ENCODE results near the gene PCLAF. TPM values are rescaled to one million over a fixed set of nuclear protein-coding genes. Genes with fewer than 3 reads are reported as not detected.
"Not testable (repeated sequence)": the region's sequence is repeated elsewhere in the genome, so short reads cannot be mapped to it uniquely, and the experiment has no call there.

Gene PCLAF
- total and polyA plus RNA-seq, 2 of the 4 experiments (the other 2 are of a cell fraction): 12.9 to 60.5 TPM

- H4K5ac ChIP-seq (ENCODE audit: low read depth, low read length); H3K36me3 ChIP-seq (ENCODE audit: control insufficient read depth, insufficient read depth, low read length); in situ Hi-C loops (cut with MboI; ENCODE audit: low sequenced_read_pairs); H3K9ac ChIP-seq (ENCODE audit: low read depth, low read length); BruUV-seq (replicated peaks); H3K23ac ChIP-seq (ENCODE audit: low read depth, low read length); H3K9me3 ChIP-seq (ENCODE audit: control insufficient read depth, insufficient read depth, low read length); H2BK120ac ChIP-seq (ENCODE audit: low read depth, low read length); H2BK20ac ChIP-seq (ENCODE audit: low read depth, low read length); ATAC-seq (ENCODE audit: low read depth); dilution Hi-C loops (cut with HindIII; ENCODE audit: low sequenced_read_pairs, unreplicated experiment); H3K14ac ChIP-seq (replicated peaks; ENCODE audit: low read depth, low read length); H3K18ac ChIP-seq (ENCODE audit: low read depth, low read length); H3K27ac ChIP-seq (ENCODE audit: insufficient read depth, low read length); H3K4me3 ChIP-seq (ENCODE audit: insufficient read depth, low read depth, low read length); POLR2A ChIA-PET (ENCODE audit: unreplicated experiment); H4K8ac ChIP-seq (ENCODE audit: low read depth in 2 of 2, low read length in 2 of 2); H2AK5ac ChIP-seq (ENCODE audit: low read depth, low read length); H3K56ac ChIP-seq (ENCODE audit: extremely low read depth, insufficient read depth, low read length); H2AK9ac ChIP-seq (replicated peaks; ENCODE audit: low read depth, low read length, poor library complexity); H3K27me3 ChIP-seq (ENCODE audit: control insufficient read depth, insufficient read depth, low read length); H4K91ac ChIP-seq (ENCODE audit: insufficient read depth, low read depth, low read length); H3K9me1 ChIP-seq (ENCODE audit: insufficient read depth, low read length); H3K4ac ChIP-seq (ENCODE audit: low read depth, low read length); H2BK5ac ChIP-seq (ENCODE audit: low read depth, low read length, poor library complexity, severe bottlenecking); H2AFZ ChIP-seq (replicated peaks; ENCODE audit: low read length, poor library complexity); H2BK15ac ChIP-seq (ENCODE audit: low read depth, low read length); H3K4me2 ChIP-seq (ENCODE audit: low read depth, low read length); DNase-seq: not testable (repeated sequence)
- Histone ChIP-seq H3K4me1 (ENCODE audit: control insufficient read depth, insufficient read depth, low read length) (peaks cover 11% of the 10 kb centered on the region), H3K79me1 (ENCODE audit: low read depth in 1 of 2, low read length in 2 of 2) (peaks cover 20 to 57% of the 10 kb centered on the region in 2 experiments), H4K20me1 (ENCODE audit: insufficient read depth, low read length) (peaks cover 18% of the 10 kb centered on the region; the same call in 1 of the 2 replicates)
- CTCF ChIA-PET: interaction anchor here (0.6 kb wide), 1 partner anchor 277 kb away, joined by 5 read pairs; no protein-coding TSS in a partner anchor
- 100% methylated on average over 1 of the region's 6 CpGs; no CpG with 5 or more reads in 1 of the 2 experiments for WGBS, 2 experiments (ENCODE audit: extremely low coverage in 2 of 2, insufficient read length in 1 of 2)
- intact Hi-C loops (cut with micrococcal nuclease): loop anchor here (5.0 to 10.0 kb wide), 2 partner anchors 34 to 61 kb away; no protein-coding TSS in a partner anchor
Observed at GRCh38 chr15:64346242-64346641, 35.0 kb downstream of the PCLAF start.
